Thoracic aorta (tissue), 2 donors: ENCODE results near the gene IGLL5. TPM values are rescaled to one million over a fixed set of nuclear protein-coding genes. Genes with fewer than 3 reads are reported as not detected.

Experiments
- ATAC-seq: fragments of 150-250 bp; one replicate; pipeline ENCODE4 v1.8.0; 2017; ENCODE audit warnings: low read depth; ENCODE audit not compliant: insufficient number of reproducible peaks, low FRiP score
- DNase-seq: peaks from one replicate; pipeline ENCODE4 v3.0.0-alpha.2; 2020; ENCODE audit warnings: low spot score
- H3K27ac ChIP-seq, 2 donors: fragments of 200-600 bp; sonication (generic); 1 replicate in 1 of 2; 2 replicates in 1 of 2; pipeline ENCODE4 v1.5.1; 2016; ENCODE audit warnings: mild to moderate bottlenecking in 2 of 2, moderate library complexity in 2 of 2
- H3K27me3 ChIP-seq: fragments of 200-600 bp; sonication (generic); replicated peaks from 2 replicates; pipeline ENCODE4 v1.6.0; 2016; ENCODE audit warnings: mild to moderate bottlenecking; ENCODE audit not compliant: insufficient read depth
- H3K36me3 ChIP-seq: fragments of 200-600 bp; sonication (generic); one replicate; pipeline ENCODE4 v1.5.1; 2016
- H3K4me1 ChIP-seq, 2 donors: fragments of 200-600 bp; sonication (generic); 1 replicate in 1 of 2; 2 replicates in 1 of 2; pipeline versions ENCODE4 v1.5.1 to v1.6.0; 2016; ENCODE audit warnings: low read depth in 2 of 2, mild to moderate bottlenecking in 1 of 2; ENCODE audit not compliant: control insufficient read depth in 1 of 2
- H3K4me3 ChIP-seq: fragments of 200-600 bp; sonication (generic); 2 replicates; pipeline ENCODE4 v1.5.1; 2016; ENCODE audit warnings: mild to moderate bottlenecking
- H3K9me3 ChIP-seq: fragments of 200-600 bp; sonication (generic); 2 replicates; pipeline ENCODE4 v1.5.1; 2016
- total RNA-seq, 2 donors: library from RNA; depleted of rRNA; stranded (reverse); fragments of >200 nt; gene quantifications; one replicate each; pipeline versions ENCODE4 v1.1.0 to v1.2.3, GENCODE V29; 2016
- TF ChIP-seq, protein P1 (sequence below): fragments of 200-600 bp; sonication (generic); IDR thresholded peaks from one replicate; pipeline ENCODE4 v1.5.1; 2019; ENCODE audit warnings: antibody characterized with exemption

IGLL5 gene
- total RNA-seq, 2 donors from 2014 or later: 4.3 TPM; not detected in 1

DNA sequence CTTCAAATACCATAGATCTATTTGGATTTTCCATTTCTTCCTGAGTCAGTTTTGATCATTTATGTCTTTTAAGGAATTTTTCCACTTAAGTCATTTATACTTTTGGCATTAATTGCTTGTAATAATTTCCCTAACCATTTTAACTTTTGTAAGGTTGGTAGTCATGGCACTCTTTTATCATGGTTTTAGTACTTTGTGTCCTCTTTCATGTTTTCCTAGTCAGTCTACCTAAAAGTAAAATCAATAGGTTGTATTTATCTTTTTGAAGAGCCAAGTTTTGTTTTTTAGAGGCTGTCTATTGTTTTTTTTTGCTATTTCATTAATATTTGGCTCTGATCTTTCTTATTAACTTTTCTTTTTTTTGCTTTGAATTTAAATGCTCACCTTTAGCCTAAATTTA, 45.5 kb upstream of the IGLL5 start:
- TF ChIP-seq, protein P1, sequence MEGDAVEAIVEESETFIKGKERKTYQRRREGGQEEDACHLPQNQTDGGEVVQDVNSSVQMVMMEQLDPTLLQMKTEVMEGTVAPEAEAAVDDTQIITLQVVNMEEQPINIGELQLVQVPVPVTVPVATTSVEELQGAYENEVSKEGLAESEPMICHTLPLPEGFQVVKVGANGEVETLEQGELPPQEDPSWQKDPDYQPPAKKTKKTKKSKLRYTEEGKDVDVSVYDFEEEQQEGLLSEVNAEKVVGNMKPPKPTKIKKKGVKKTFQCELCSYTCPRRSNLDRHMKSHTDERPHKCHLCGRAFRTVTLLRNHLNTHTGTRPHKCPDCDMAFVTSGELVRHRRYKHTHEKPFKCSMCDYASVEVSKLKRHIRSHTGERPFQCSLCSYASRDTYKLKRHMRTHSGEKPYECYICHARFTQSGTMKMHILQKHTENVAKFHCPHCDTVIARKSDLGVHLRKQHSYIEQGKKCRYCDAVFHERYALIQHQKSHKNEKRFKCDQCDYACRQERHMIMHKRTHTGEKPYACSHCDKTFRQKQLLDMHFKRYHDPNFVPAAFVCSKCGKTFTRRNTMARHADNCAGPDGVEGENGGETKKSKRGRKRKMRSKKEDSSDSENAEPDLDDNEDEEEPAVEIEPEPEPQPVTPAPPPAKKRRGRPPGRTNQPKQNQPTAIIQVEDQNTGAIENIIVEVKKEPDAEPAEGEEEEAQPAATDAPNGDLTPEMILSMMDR: no peak
- no peaks in the 10 kb centered on the region for H3K36me3 ChIP-seq
- DNase-seq: no peak
- no peaks in the 10 kb centered on the region for H3K27me3 ChIP-seq
- ATAC-seq: no peak
- H3K27ac ChIP-seq: no peak overlapping the region
- no peak overlapping the region for H3K4me3 ChIP-seq
- no peaks in the 10 kb centered on the region for H3K4me1 ChIP-seq
- no peaks in the 10 kb centered on the region for H3K9me3 ChIP-seq

GRCh38 chr22:22843848-22844247, 43.8 kb upstream of the IGLL5 start:
- Histone ChIP-seq H3K27me3 (no peaks in the 10 kb centered on the region), H3K4me1 (no peaks in the 10 kb centered on the region), H3K36me3 (no peaks in the 10 kb centered on the region), H3K27ac (no peak overlapping the region), H3K9me3 (no peaks in the 10 kb centered on the region), H3K4me3 (no peak overlapping the region)
- DNase-seq (no peak), ATAC-seq (no peak)
- TF ChIP-seq, protein P1: no peak

DNA sequence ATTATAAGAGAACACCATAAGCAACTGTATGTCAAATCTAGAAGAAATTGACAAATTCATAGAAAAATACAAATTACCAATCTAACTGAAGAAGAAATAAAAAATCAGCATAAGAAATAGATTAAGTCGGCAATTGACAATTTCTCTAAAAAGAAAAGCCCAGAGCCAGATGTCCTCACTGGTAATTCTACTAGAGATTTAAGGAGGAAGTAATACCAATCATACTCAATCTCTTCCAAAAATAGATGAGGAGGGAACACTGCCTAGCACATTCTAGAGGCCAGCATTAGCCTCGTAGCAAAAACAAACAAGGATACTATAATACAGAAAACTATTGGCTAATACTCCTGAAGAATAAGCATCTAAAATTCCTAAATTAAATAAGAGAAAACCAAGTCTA, 40.4 kb upstream of the IGLL5 start:
- H3K36me3 ChIP-seq: no peaks in the 10 kb centered on the region
- H3K27me3 ChIP-seq: no peaks in the 10 kb centered on the region
- no peak overlapping the region for H3K27ac ChIP-seq
- ATAC-seq (no peak), DNase-seq (no peak)
- H3K4me3 ChIP-seq: no peak overlapping the region
- no peaks in the 10 kb centered on the region for H3K4me1 ChIP-seq
- TF ChIP-seq, protein P1: no peak
- no peaks in the 10 kb centered on the region for H3K9me3 ChIP-seq

DNA sequence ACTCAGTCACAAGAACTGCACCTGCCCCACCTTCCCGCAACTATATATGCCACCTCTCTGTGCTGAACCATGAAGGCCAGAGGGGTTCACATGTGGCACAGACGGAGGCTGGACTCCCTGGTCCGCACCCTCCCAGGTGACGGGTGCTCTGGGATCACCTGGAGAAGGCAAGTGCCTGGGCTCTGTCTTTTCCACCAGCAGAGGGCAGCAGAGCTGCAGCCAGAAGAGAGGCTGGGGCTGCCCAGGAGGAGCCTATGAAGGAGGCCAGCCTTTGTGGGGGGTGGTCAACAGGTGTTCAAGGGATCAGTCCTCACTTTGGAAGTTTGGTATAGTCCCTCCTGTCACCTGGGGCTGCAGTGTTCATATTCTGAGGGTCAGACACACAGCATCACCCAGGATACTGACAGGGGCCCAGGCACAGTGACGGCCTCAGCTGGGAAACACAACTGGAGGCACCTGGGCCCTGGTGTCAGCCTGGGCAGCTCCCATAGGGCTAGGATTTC, 39.2 kb upstream of the IGLL5 start:
- ATAC-seq: no peak
- DNase-seq: no peak
- no peaks in the 10 kb centered on the region for H3K36me3 ChIP-seq

DNA sequence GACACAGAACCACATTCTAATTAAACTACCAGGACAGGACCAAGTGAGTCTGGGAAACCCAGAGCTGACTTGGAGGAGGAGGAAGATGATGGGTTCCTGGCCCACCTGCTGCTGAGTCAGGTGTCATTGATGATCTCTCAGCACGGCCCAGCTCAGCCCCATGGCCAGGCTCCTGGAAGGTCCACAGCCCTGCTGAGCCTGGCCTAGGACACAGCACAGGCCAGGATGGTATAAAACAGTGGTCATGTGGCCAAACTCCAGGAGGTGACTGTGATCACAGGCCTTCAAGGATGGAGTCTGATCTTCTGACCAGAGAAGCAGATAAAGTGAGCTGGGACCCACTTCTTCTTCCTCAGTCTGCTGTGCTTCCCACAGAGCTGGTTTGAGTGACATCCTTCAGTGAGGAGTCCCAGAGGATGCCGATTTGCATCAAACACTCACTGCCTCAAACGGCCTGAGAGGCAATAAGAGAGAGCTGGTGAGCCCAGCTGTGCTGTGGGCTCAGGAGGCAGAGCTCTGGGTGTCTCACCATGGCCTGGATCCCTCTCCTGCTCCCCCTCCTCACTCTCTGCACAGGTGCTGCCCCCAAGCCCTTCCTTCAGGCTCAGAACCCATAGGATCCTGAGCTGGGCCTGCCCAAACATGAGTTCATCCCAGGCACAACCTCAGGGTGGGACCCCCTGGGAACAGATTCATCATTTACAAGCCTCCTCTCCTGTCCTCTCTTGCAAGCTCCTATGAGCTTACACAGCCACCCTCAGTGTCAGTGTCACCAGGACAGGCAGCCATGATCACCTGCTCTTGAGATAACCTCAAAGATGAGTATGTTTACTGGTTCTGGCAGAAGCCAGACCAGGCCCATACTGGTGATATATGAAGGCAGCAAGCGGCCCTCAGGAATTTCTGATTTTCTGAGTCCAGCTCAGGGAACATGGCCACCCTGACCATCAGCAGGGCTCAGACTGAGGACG, 37.7 kb upstream of the IGLL5 start:
- H3K4me1 ChIP-seq: no peaks in the 10 kb centered on the region
- H3K36me3 ChIP-seq: no peaks in the 10 kb centered on the region
- DNase-seq (no peak), ATAC-seq (no peak)
- H3K27ac ChIP-seq: no peak overlapping the region
- H3K4me3 ChIP-seq: no peak overlapping the region
- H3K9me3 ChIP-seq: no peaks in the 10 kb centered on the region
- H3K27me3 ChIP-seq: no peaks in the 10 kb centered on the region
- TF ChIP-seq, protein P1: no peak

More for the DNA sequence above, 39.2 kb upstream of the IGLL5 start:
- Histone ChIP-seq H3K4me3 (no peak overlapping the region), H3K27me3 (no peaks in the 10 kb centered on the region), H3K27ac (no peak overlapping the region), H3K4me1 (no peaks in the 10 kb centered on the region), H3K9me3 (no peaks in the 10 kb centered on the region)
- TF ChIP-seq, protein P1: peak; percentile 70
